ENCODE measurements around the gene CHST9. TPM values are rescaled to one million over a fixed set of nuclear protein-coding genes. Genes with fewer than 3 reads are reported as not detected.

CHST9 gene
- total RNA-seq, 1 experiment from 2014 or later: 1.1 TPM

DNA sequence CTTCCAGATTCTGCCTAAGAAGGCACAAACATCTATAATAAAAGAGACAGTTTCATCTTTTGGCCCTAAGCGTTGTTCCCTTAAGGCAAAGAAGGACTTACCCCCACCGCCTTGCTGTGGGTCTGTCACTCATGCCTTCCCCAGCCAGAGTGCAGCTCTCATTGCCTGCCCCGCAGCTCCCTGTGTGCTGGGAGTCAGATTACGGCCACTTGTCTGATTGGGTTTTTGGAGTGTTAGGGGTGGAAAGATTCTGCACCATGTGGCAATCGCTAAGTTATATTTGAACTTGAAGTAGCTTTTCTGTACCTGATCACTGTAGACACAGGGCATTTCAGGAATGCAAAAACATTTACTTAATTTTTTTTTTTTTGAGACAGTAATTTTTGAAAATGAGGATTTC, 319.6 kb downstream of the CHST9 start, which contains the start of gene AQP4:
Gene AQP4, minus strand, starts transcription at position 151 of the 400 bp plus-strand sequence. Its CDS starts 18 bp downstream, at position 133.
- peak; percentile 5 for DNase-seq (ENCODE audit: low spot score)

DNA sequence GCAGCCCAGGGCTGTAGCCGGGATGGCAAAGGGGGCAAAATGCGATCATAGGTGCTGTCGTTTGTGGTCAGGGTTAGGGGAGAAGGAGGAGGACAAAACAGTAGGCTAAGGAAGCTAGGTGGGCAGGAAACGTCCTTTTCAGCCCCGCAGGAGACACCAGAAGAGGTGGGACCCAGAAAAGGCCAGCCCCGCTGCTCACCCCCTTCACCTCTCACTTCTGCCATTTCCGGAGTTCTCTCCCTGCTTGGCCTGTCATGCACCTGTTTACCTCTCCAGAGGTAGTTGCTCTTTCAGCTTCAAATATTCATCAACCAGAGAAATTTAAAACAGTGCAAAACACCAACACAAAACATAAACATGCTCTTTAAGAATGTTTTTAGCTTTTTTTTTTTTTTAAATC, 320.4 kb downstream of the CHST9 start:
- no peak for DNase-seq (ENCODE audit: low spot score)

DNA sequence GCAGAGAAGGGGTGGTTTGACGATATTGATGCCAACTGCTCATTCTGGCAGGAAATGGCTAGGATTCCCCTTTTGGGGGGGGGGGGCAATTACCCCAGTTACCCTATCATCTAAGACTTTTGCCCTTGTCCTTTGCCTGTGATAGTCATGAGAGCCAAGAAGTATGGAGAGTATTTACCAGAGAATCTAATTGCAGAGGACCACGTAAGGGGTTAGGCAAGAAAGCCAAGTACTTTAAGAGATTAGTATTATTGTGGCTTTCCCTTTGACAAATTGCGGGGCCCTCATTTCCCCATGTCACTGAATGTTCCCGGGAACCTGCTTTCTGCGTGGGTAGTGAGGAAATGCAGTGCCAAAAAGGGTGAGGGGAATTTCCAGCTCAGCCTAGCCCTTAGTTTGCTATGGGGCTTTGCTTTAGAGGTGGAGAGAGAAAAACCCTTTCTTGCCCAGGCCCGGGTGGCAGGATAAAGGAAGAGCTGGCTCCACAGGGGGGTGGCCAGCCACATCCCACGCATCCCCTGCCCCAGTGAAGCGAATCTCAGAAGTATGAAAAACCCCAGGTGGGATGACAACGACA, 321.1 kb downstream of the CHST9 start:
- DNase-seq (ENCODE audit: low spot score): no peak

DNA sequence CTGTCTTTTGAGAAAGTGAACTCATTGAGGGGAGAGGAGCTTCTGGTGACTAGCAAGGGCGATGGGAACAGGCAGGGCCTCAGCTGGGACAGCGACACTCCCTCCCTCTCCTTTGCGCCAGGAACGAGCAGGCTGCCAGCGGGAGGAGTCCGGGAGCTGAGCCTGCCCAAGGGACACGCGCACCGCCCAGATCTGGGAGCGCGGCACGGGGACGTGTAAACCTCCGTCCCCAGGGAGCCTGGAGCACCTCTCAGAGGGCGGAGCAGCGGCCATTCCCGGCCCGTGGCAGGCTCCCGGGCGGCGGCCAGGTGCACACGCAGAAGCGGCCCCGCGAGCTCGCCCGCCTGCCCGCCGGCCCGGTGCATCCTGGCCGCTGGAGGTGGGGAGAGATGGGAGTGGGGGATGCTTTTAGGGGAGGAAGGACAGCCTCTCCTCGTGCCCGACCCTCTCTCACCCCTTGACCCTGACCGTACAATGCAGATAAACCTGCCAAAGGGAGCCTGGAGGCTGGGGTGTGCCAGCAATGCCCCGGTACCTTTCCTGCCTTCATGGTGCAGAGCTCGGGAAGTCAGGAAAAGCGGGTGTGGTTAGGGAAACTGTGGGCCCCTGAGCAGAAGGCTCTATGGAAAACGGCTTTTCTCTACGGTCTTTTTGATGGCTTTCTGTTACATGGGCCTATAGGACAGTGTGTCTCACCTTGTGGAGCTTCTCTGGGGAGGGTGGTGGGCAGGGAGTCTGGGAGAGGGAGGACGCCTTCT, 321.8 kb downstream of the CHST9 start:
- peak; percentile 35 for DNase-seq (ENCODE audit: low spot score)

DNA sequence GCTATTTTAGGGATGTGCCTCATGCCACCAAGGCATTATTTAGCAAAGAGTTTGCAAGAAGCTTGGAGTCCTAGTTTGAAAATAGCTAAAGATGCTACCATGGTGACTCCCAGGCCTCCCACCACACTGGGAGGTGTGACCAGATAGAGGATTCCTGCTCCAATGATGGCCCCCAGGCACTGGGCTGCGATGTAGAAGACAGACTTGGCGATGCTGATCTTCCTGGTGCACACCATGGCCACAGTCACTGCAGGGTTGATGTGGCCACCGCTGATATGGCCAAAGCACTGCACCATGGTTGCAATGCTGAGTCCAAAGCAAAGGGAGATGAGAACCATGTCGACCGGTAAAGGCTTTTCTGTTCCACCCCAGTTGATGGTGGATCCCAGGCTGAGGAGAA, 323.0 kb downstream of the CHST9 start:
- DNase-seq (ENCODE audit: low spot score): no peak

Measured in H4 (cell line).